SK-N-SH treated with all-trans-retinoic acid at 6 μM for 48 hours (cell line): ENCODE measurements around the gene STIL.
"Not testable (repeated sequence)": the region's sequence is repeated elsewhere in the genome, so short reads cannot be mapped to it uniquely, and the experiment has no call there.

Experiments
- ATAC-seq: fragments of 200-7000 bp; cut with Tn5 transposase; 3 replicates; pipeline ENCODE4 v1.9.1; 2020; ENCODE audit warnings: mild to moderate bottlenecking, moderate library complexity
- ARNTL ChIP-seq: fragments of 450-650 bp; formaldehyde crosslinking; IDR thresholded peaks from 2 replicates; pipeline ENCODE4 v1.5.0; 2020; ENCODE audit warnings: low read depth, mild to moderate bottlenecking, moderate library complexity, borderline replicate concordance
- BACH2 ChIP-seq: fragments of 250-450 bp; sonication (Bioruptor Pico); IDR thresholded peaks from 2 replicates; pipeline ENCODE4 v1.9.0; 2021; ENCODE audit warnings: mild to moderate bottlenecking, borderline replicate concordance
- CREB5 ChIP-seq: fragments of 250-450 bp; sonication (Bioruptor Pico); IDR thresholded peaks from 2 replicates; pipeline ENCODE4 v1.5.1; 2020; ENCODE audit warnings: low read depth, mild to moderate bottlenecking, moderate library complexity
- CSDC2 ChIP-seq: fragments of 250-450 bp; sonication (Bioruptor Pico); IDR thresholded peaks from 2 replicates; pipeline ENCODE4 v1.5.0; 2020; ENCODE audit warnings: mild to moderate bottlenecking, moderate library complexity
- ESRRG ChIP-seq: fragments of 250-450 bp; sonication (Bioruptor Pico); IDR thresholded peaks from 2 replicates; pipeline ENCODE4 v1.6.1; 2021; ENCODE audit warnings: mild to moderate bottlenecking
- GLIS3 ChIP-seq: fragments of 250-450 bp; sonication (Bioruptor Pico); IDR thresholded peaks from 2 replicates; pipeline ENCODE4 v1.5.0; 2020; ENCODE audit warnings: mild to moderate bottlenecking, moderate library complexity
- ISL1 ChIP-seq: fragments of 250-450 bp; sonication (Bioruptor Pico); IDR thresholded peaks from 2 replicates; pipeline ENCODE4 v2.1.2; 2022; ENCODE audit warnings: mild to moderate bottlenecking, moderate library complexity
- POU6F1 ChIP-seq: fragments of 250-450 bp; sonication (Bioruptor Pico); IDR thresholded peaks from 2 replicates; pipeline ENCODE4 v1.8.0; 2021; ENCODE audit warnings: low read depth, mild to moderate bottlenecking, moderate library complexity, borderline replicate concordance
- RARB ChIP-seq: fragments of 250-450 bp; sonication (Bioruptor Pico); IDR thresholded peaks from 2 replicates; pipeline ENCODE4 v1.8.0; 2021; ENCODE audit warnings: mild to moderate bottlenecking, moderate library complexity
- SNAI2 ChIP-seq: fragments of 250-450 bp; sonication (Bioruptor Pico); IDR thresholded peaks from 2 replicates; pipeline ENCODE4 v1.5.0; 2020; ENCODE audit warnings: mild to moderate bottlenecking, moderate library complexity
- TCF4 ChIP-seq: fragments of 250-450 bp; sonication (Bioruptor Pico); IDR thresholded peaks from 2 replicates; pipeline ENCODE4 v1.8.0; 2021; ENCODE audit warnings: mild to moderate bottlenecking, moderate library complexity, borderline replicate concordance
- TOX ChIP-seq: fragments of 250-450 bp; sonication (Bioruptor Pico); IDR thresholded peaks from 2 replicates; pipeline ENCODE4 v1.8.0; 2021; ENCODE audit warnings: mild to moderate bottlenecking, moderate library complexity, borderline replicate concordance
- ZC3H10 ChIP-seq: fragments of 250-450 bp; sonication (Bioruptor Pico); IDR thresholded peaks from 2 replicates; pipeline ENCODE4 v1.5.1; 2021; ENCODE audit warnings: mild to moderate bottlenecking, moderate library complexity
- ZFP3 ChIP-seq: fragments of 250-450 bp; sonication (Bioruptor Pico); IDR thresholded peaks from 2 replicates; pipeline ENCODE4 v1.5.0; 2020; ENCODE audit warnings: mild to moderate bottlenecking, moderate library complexity
- ZNF70 ChIP-seq: fragments of 450-650 bp; formaldehyde crosslinking; IDR thresholded peaks from 2 replicates; pipeline ENCODE4 v1.5.0; 2020; ENCODE audit warnings: mild to moderate bottlenecking, moderate library complexity
- ZNF8 ChIP-seq: fragments of 450-650 bp; formaldehyde crosslinking; IDR thresholded peaks from 2 replicates; pipeline ENCODE4 v1.5.0; 2020; ENCODE audit warnings: mild to moderate bottlenecking, moderate library complexity
- TF ChIP-seq, protein P1 (sequence below): fragments of 250-450 bp; sonication (Bioruptor Pico); IDR thresholded peaks from 2 replicates; pipeline ENCODE4 v1.5.0; 2020; ENCODE audit warnings: mild to moderate bottlenecking, moderate library complexity
- TF ChIP-seq, protein P2 (sequence below): fragments of 250-450 bp; sonication (Bioruptor Pico); IDR thresholded peaks from 2 replicates; pipeline ENCODE4 v1.5.1; 2021; ENCODE audit warnings: mild to moderate bottlenecking, moderate library complexity
- TF ChIP-seq, protein P3 (sequence below): fragments of 250-450 bp; sonication (Bioruptor Pico); IDR thresholded peaks from 2 replicates; pipeline ENCODE4 v1.8.0; 2020; ENCODE audit warnings: mild to moderate bottlenecking, moderate library complexity, borderline replicate concordance

Gene STIL

GRCh38 chr1:47280142-47280541 is 33.8 kb downstream of the STIL start:
- no peak for ATAC-seq
- no peak for TF ChIP-seq ESRRG (CRISPR knock-in tag)

DNA sequence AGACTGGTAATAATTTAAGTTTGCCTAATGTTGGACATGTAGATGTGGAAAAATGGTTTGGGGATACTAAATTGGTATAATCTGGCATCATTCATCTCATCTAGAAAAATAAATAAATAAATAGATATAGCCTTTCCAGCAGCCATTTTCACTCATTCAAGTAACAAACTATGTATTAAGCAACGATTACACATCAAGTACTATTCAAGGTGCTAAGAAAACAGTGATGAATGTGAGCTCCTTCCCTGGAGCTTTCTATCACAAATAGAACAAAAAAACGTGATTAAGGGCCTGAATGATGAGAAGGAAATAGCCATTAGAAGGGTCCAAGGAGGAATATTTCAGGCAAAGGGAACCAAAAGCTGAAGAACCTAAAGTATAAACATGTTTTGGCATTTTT is 37.1 kb downstream of the STIL start:
- no peak for TF ChIP-seq ESRRG (CRISPR knock-in tag)
- no peak for ATAC-seq

DNA sequence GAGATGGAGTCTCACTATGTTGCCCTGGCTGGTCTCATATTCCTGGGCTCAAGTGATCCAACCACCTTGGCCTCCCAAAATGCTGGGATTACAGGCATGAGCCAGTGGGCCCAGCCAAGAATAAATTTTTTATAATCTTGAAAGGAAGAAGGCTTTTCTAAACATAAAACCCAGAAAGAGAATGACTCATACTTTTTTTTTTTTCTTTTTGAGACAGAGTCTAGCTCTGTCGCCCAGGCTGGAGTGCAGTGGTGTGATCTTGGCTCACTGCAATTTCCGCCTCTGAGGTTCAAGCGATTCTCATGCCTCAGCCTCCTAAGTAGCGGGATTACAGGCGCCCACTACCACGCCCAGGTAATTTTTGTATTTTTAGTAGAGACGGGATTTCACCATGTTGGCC is 38.1 kb downstream of the STIL start:
- ATAC-seq: not testable (repeated sequence)

- ATAC-seq: not testable (repeated sequence)
These were observed 48.4 kb downstream of the STIL start for GRCh38 chr1:47265529-47265928.

GRCh38 chr1:47262787-47263413 is 51.0 kb downstream of the STIL start:
- ATAC-seq: peak; percentile 77; the same call in 2 of the 3 replicates
- TF ChIP-seq ARNTL (CRISPR knock-in tag): no peak
- no peak for TF ChIP-seq BACH2 (CRISPR knock-in tag)
- TF ChIP-seq POU6F1 (CRISPR knock-in tag): no peak
- TF ChIP-seq, protein P1, sequence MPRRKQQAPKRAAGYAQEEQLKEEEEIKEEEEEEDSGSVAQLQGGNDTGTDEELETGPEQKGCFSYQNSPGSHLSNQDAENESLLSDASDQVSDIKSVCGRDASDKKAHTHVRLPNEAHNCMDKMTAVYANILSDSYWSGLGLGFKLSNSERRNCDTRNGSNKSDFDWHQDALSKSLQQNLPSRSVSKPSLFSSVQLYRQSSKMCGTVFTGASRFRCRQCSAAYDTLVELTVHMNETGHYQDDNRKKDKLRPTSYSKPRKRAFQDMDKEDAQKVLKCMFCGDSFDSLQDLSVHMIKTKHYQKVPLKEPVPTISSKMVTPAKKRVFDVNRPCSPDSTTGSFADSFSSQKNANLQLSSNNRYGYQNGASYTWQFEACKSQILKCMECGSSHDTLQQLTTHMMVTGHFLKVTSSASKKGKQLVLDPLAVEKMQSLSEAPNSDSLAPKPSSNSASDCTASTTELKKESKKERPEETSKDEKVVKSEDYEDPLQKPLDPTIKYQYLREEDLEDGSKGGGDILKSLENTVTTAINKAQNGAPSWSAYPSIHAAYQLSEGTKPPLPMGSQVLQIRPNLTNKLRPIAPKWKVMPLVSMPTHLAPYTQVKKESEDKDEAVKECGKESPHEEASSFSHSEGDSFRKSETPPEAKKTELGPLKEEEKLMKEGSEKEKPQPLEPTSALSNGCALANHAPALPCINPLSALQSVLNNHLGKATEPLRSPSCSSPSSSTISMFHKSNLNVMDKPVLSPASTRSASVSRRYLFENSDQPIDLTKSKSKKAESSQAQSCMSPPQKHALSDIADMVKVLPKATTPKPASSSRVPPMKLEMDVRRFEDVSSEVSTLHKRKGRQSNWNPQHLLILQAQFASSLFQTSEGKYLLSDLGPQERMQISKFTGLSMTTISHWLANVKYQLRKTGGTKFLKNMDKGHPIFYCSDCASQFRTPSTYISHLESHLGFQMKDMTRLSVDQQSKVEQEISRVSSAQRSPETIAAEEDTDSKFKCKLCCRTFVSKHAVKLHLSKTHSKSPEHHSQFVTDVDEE: no peak
- no peak for TF ChIP-seq CSDC2 (CRISPR knock-in tag)
- TF ChIP-seq, protein P2, sequence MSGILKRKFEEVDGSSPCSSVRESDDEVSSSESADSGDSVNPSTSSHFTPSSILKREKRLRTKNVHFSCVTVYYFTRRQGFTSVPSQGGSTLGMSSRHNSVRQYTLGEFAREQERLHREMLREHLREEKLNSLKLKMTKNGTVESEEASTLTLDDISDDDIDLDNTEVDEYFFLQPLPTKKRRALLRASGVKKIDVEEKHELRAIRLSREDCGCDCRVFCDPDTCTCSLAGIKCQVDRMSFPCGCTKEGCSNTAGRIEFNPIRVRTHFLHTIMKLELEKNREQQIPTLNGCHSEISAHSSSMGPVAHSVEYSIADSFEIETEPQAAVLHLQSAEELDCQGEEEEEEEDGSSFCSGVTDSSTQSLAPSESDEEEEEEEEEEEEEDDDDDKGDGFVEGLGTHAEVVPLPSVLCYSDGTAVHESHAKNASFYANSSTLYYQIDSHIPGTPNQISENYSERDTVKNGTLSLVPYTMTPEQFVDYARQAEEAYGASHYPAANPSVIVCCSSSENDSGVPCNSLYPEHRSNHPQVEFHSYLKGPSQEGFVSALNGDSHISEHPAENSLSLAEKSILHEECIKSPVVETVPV (CRISPR knock-in tag): no peak
- no peak for TF ChIP-seq ZFP3
- no peak for TF ChIP-seq TOX (CRISPR knock-in tag)
- TF ChIP-seq CREB5 (CRISPR knock-in tag): no peak
- TF ChIP-seq SNAI2 (CRISPR knock-in tag): no peak
- TF ChIP-seq, protein P3, sequence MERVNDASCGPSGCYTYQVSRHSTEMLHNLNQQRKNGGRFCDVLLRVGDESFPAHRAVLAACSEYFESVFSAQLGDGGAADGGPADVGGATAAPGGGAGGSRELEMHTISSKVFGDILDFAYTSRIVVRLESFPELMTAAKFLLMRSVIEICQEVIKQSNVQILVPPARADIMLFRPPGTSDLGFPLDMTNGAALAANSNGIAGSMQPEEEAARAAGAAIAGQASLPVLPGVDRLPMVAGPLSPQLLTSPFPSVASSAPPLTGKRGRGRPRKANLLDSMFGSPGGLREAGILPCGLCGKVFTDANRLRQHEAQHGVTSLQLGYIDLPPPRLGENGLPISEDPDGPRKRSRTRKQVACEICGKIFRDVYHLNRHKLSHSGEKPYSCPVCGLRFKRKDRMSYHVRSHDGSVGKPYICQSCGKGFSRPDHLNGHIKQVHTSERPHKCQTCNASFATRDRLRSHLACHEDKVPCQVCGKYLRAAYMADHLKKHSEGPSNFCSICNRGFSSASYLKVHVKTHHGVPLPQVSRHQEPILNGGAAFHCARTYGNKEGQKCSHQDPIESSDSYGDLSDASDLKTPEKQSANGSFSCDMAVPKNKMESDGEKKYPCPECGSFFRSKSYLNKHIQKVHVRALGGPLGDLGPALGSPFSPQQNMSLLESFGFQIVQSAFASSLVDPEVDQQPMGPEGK (CRISPR knock-in tag): no peak
- no peak for TF ChIP-seq ISL1 (CRISPR knock-in tag)
- TF ChIP-seq TCF4: no peak

DNA sequence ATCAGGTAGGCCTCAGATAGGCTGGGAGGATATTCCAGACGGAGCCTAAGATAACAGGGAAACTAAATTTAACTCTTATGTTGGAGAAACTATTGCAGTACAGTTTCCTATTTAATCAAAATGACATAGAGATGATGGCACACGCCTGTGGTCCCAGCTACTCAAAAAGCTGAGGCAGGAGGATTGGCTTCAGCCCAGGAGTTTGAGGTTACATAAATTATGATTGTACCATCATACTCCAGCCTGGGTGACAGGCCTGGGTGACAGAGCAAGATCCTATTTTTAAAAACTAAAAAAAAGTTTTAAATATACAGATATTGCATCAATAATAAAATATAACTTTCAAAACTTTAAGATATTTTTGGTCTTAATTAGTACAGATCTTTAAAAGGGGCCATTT is 56.7 kb downstream of the STIL start:
- no peak for ATAC-seq
- TF ChIP-seq ZNF70 (CRISPR knock-in tag) (no peak), ZNF8 (CRISPR knock-in tag) (no peak), RARB (CRISPR knock-in tag) (no peak), ARNTL (CRISPR knock-in tag) (no peak), ZFP3 (no peak), ZC3H10 (no peak), TCF4 (no peak), ISL1 (CRISPR knock-in tag) (no peak), TOX (CRISPR knock-in tag) (no peak), CREB5 (CRISPR knock-in tag) (no peak), SNAI2 (CRISPR knock-in tag) (no peak), BACH2 (CRISPR knock-in tag) (no peak), GLIS3 (CRISPR knock-in tag) (no peak), CSDC2 (CRISPR knock-in tag) (no peak)
- TF ChIP-seq, protein P3 (CRISPR knock-in tag): no peak
